ENCODE data around the gene TNS3.

- no peak for TF ChIP-seq POLR2A (IDR thresholded peaks at IDR 0.05; ENCODE audit: low read length)
- no peak for TF ChIP-seq GATA1 (IDR thresholded peaks at IDR 0.05; ENCODE audit: low read depth, low read length)
These were observed 129.6 kb downstream of the TNS3 start for GRCh38 chr7:47452295-47452694.
